NCI-H446 (cell line): ENCODE measurements around the gene CEACAM21.

Experiments used
- DNase-seq, 2 experiments: peaks; one replicate each; lab custom pipeline; 2025; lab: John Stamatoyannopoulos, UW

Gene CEACAM21

DNA sequence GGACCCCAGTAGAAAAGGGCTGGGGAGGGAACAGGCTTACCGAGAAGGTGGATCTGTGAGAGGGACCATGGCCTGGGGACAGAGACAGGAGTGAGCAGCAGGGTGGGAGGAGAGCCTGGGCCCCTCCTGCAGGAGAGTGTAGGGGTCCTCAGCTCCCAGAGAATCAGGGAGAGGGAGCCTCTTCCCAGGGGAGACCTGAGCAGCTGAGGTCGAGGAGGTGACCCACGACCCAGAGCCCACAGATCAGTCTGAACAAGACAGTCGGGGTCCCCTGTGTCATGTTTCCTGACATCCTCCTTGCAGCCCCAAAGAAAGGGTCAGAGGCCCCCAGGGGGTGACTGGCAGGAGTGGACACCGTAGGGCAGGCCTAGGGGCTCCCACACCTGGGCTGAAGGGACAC lies 44.2 kb downstream of the CEACAM21 start:
- DNase-seq = no peak

- DNase-seq = no peak
Observed at GRCh38 chr19:41621226-41621625, 45.3 kb downstream of the CEACAM21 start.

DNA sequence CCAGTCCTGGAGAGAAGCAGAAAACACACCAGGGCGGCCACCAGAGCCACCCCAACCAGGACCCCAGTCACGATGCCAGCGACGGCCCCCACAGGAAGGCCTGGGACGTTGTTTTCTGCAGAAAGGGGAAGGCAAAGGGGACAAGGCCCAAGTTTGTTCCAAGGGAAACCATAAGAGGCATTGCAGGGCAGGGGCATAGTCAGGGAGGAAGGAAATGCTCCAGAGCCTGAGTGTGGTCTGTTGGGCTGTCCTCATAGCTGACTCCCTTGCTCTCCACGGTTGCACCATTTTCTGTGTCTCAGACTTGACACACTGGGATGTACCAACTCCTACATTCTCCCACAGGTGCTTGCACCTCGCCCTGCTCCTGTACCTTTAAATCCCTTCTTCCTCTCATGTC lies 45.7 kb downstream of the CEACAM21 start:
- DNase-seq = no peak

GRCh38 chr19:41623360-41623759 lies 47.4 kb downstream of the CEACAM21 start:
- DNase-seq = no peak

GRCh38 chr19:41624515-41624914 lies 48.5 kb downstream of the CEACAM21 start:
- DNase-seq = no peak

- no peak for DNase-seq
Observed at GRCh38 chr19:41624937-41625336, 49.0 kb downstream of the CEACAM21 start.

GRCh38 chr19:41626278-41626677 lies 50.3 kb downstream of the CEACAM21 start:
- DNase-seq = no peak

- no peak for DNase-seq
Observed at GRCh38 chr19:41626877-41627276, 50.9 kb downstream of the CEACAM21 start, which contains the start of gene CEACAM4. CEACAM4 (minus strand) TSS chr19:41627074; CDS start chr19:41626963, 111 bp downstream.

DNA sequence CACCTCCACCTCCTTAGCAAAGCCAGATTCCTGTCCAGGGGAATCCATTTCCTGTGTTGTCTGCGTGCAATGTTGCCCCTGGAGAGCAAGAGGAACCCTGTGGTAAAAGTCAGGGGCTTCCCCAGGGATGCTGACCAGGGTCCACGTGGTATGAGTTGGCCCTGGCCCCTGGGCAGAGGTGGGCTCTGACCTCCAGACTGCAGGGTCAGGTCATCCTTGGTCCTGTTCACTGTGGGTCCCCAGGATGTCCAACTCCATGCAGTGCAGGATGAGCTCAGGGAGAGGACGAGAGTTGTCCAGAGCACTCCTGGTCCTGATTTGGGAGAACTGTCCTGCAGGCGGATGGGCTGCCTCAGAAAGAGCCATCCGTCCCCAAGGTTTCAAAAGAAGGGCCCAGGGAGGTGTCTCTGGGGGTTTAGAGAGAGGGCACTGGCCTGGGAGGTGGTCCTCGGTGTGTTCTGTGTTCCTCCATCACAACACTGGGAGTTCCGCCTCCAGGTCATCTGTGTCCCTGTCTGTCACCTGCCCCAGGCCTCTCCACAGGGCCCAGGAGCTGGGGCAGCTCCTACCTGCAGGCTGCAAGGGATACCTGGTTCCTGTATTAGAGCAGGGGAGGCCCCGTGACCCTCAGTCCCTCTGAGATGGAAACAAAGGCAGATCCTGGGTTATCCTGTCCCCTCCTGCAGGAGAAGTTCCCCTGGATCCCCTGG lies 52.2 kb downstream of the CEACAM21 start:
- DNase-seq = no peak
